K562 (cell line): ENCODE data around the gene SH3TC2. TPM values are rescaled to one million over a fixed set of nuclear protein-coding genes. Genes with fewer than 3 reads are reported as not detected.

Source experiments
- CUX1 ChIP-seq: fragments of 200-800 bp; sonication (Bioruptor generic); IDR thresholded peaks from 2 replicates; pipeline ENCODE4 v1.6.1; 2016; ENCODE audit warnings: missing genetic modification characterization, missing compliant biosample characterization
- EP400 ChIP-seq: fragments of 450-650 bp; IDR thresholded peaks from 2 replicates; pipeline ENCODE4 v1.6.1; 2017; ENCODE audit warnings: antibody characterized with exemption, mild to moderate bottlenecking, moderate library complexity
- U2AF2 ChIP-seq: fragments of 200-400 bp; formaldehyde crosslinking; optimal IDR thresholded peaks from 2 replicates; pipeline ENCODE3; 2017; ENCODE audit warnings: low read depth, mild to moderate bottlenecking, low read length
- ZBTB11 ChIP-seq, 3 experiments: fragments of 200-800 bp in 1 of 3; fragments of 250-450 bp in 1 of 3; fragments of 450-650 bp in 1 of 3; sonication (Bioruptor Pico) in 1 of 3; sonication (Bioruptor generic) in 1 of 3; formaldehyde crosslinking in 1 of 3; IDR thresholded peaks; 2 replicates each; pipeline versions ENCODE4 v1.6.1 to v1.8.0; 2016 to 2022; ENCODE audit warnings: mild to moderate bottlenecking in 2 of 3, missing genetic modification characterization in 2 of 3, missing compliant biosample characterization in 1 of 3, moderate library complexity in 1 of 3
- ZNF316 ChIP-seq: fragments of 450-650 bp; IDR thresholded peaks from 2 replicates; pipeline ENCODE4 v1.6.1; 2016
- polyA plus RNA-seq, 8 experiments: library from polyadenylated mRNA; depleted of rRNA in 4 of 8; stranded (reverse) in 5 of 8; unstranded in 3 of 8; fragments of >200 nt; fragmentation: Nextera tagmentation in 2 of 8; fragmentation: Illumina TruSeq in 1 of 8; extraction: Ambion mirVana in 2 of 8; extraction: Trizol in 1 of 8; gene quantifications; 2 replicates each; pipeline versions ENCODE4 v1.2.1 to v1.2.3, GENCODE V29; 2011 to 2014; ENCODE audit warnings: inconsistent platforms in 1 of 8, missing spikeins in 1 of 8
- total RNA-seq, 7 experiments: library from RNA; depleted of rRNA in 6 of 7; stranded (reverse); fragments of >200 nt in 6 of 7; fragmentation: Illumina TruSeq in 2 of 7; extraction: Trizol in 2 of 7; gene quantifications; 2 replicates each; pipeline versions ENCODE4 v1.2.1 to v1.2.3, GENCODE V29; 2011 to 2021; ENCODE audit warnings: low replicate concordance in 1 of 7

The SH3TC2 gene
- total and polyA plus RNA-seq, 9 of the 15 experiments (the other 6 are each of a cell fraction or from before 2014, with no cell fraction given) = 0.03 to 0.80 (median 0.55) TPM; not detected in 1

DNA sequence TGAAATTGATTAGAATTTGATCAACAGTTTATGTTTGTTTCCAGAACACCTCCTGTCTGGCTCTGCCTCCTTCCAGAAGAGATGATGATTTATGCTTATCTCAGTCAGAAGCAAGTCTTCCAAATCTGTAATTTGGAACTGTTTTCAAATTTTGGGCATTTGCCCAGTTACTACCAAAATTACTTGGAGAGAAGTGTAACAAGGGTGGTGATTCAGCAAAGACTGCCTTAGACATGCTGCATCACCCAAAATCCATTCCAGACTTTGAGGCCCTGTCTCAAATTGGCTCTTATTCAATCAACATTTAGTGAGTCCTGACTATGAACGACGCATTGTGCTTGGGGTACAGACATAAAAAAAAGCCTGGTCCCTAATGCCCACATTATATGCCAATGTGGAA is 89.4 kb downstream of the SH3TC2 start (continued):
- TF ChIP-seq CUX1 (CRISPR knock-in tag) = no peak
- no peak for TF ChIP-seq EP400
- TF ChIP-seq U2AF2 = no peak
- TF ChIP-seq ZBTB11 (CRISPR knock-in tag; IDR thresholded peaks at IDR 0.05) = no peak
- peak; percentile 54 for TF ChIP-seq ZNF316
